Measurements from ENCODE around the gene KLF6.

The KLF6 gene

DNA sequence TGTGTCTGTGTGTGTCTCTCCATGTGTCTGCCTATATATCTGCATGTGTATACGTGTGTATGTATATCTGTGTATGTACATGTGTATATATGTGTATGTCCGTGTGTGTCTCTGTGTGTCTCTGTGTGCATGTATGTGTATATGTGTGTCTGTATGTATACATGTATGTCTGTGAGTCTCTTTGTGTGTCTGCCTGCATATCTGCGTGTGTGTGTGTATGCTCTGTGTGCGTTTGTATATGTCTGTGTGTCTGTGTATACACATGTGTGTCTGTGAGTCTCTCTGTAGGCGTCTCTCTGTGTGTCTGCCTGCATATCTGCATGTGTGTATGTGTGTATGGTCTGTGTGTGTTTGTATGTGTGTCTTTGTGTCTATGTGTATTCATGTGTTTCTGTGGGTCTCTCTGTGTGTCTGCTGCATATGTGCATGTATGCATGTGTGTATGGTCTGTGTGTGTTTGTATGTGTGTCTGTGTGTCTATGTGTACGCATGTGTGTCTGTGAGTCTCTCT lies 23.7 kb upstream of the KLF6 start:
- DNase-seq, result no peak

DNA sequence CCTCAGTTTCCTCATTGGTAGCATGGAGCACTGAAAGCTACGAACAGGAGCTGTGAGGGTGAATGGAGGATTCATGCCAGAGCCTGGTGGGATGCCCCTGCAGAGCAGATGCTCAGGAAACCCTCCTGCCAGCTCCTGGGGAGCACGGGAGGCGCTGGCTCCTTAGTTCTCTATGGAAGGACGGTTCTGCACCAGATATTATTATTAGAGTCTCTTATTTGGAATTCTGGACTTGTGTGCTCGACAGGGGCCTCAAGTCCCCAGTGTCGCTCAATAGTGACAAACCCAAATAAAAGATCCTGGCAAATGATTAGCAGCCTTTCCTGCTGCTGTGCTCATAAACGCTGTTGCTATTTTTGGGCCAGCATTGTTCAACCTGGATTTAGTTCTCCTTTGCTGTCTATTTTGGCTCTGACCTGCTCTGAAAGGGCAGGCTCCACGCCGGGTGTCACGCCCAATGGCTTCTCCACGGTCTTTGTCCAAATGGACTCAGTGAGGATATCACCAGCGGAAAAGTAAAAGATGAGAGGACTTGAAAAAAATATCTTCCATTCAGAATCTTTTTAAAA lies 23.0 kb upstream of the KLF6 start:
- no peak for DNase-seq

DNA sequence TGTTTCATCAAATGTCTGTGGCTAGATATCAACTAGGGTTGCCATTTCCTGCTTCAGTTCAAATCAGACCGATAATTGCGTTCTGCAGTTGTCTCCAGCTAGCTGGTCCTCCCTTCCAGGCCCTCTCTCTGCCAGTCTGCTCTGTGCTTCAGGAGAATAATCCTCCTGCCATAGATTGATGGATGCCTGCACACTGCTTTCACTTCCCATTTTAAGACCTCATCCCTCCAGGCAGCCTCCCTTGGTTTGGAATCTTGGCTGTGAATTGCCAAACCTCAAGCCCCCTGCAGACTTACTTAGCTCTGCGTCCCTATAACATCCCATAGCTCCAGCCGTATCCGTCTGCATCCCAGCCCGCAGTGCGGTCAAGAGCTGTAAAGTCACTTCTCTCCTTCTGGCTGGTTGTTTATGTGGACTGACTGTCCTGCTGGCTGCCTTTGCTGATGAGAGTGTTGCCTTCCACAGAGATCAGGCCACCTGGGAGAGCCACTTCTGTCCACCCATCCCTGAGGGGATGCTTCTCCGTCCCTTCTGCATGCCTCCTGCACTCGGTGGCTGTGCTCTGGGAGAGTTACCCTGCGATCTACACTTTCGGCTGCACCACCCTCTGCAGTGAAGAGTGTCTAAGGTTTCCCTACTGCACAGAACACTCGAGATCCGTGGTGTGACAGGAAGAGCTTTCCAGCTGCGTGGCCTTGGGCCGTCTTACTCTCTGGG lies 22.4 kb upstream of the KLF6 start:
- no peak for DNase-seq

DNA sequence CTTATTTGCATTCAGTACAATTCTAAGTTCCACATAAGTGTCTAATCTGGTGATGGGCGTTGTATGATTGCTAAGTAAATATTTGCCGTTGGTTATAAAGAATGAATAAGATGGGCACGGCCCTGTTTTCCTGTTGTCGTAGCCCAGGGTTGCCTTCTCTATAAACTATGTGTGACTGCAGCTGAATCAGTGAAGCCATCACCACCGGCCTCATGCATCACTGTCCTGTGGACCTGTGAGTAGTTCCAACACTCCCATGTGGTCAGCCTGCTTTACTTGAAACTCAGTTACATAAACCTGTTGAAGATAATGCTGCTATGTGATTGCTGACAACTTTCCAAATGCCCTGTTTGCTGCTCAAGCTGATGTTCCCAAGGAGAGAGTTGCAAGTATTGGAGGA lies 21.6 kb upstream of the KLF6 start:
- DNase-seq, result no peak

DNA sequence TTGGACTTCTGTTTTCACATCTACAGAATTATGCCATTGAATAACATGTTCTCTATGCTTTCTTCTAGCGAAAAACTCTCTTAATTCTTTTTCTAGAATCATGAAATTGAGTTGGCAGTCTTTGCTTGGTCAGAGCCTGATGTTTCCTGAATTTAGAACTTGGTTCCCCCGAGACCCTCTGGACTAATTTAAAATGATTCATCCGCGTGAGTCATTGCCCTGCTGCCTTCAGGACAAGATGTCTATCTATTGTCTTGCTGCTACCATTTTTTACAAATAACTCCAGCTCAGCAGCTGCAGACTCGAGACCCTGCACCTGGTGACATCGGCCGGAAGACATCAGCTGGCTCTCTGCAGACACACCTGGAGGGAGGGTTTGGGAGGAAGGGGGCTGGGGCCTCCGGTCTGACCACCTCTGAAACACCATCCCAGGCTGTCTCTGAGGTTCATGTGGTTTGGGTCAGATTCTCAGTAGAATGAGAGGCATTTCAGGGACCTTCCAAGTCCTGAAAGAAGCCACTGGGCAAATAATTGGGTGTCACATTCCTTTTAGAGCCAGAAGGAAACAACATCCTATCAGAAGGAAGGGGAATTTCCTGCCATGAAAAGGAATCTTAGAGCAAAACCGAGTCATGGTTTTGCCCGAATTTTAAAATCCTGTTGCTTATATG lies 20.9 kb upstream of the KLF6 start:
- peak in 2 of 4 experiments; percentile 38 to 43 for DNase-seq

DNA sequence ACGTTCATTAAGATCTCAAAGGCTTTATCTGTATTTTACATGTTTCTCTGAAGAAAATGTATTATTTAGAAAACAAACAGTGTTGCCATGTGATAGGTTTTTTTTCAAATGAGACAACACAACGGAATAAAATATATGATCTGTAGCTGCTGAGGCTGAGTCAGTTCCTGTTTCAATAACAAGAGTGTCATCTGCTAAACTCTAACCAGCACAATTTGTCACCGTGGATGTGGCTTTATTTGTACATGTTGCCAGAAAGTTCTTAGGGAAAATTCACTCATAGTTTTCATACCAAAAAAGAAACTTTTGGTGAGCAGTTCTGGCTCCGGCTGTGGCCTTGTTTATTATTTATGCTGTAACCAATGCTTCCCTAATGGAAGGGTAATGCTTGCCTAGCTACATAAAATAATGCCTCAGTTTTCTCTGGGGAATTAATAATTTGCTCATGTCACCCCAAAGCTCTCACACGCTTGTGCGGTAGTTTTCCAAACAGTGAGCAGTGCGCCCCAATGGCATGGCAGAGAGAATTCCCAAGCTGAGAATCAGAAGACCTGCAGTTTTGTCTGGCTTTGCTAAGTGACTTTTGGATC lies 20.3 kb upstream of the KLF6 start:
- DNase-seq, result peak in 3 of 4 experiments; percentile 20 to 31 (median 23)

DNA sequence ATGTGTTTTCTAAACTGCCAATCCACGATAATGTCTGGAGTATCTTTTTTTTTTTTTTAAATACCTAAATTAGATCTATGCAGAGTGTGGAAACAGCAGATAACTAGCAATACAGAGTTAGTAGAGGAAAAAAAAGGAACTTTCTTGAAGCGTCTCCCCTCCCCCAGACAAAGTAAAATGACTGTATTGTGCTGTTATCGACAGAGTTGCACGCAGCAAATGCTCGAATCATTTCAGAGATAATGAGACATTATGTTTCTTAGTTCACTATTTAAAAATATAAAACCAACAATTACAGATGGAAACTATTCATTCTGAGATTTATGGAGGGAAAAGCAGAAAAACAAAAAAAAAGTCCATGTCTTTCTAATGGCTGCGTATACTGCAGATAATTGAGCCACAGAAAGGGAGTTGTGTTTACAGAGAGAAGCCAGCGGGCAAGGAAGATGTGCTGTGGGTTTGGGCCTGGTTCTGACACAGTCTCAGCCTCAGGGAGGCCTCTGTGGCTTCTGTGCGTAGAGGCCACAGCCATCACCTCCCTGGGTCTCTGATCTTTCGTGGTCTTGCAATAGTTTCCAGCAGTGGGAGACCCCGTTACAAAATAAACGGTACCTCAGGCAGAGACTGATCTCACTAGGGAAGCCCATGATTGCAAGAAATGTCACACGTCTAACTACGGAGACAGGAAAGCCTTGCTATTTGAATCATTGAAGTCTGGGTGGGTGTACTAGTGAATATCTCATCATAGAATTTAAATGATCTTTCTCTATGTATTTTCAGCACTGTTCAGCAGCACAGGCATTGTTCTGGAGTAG lies 19.1 kb upstream of the KLF6 start:
- DNase-seq, result peak in 1 of 4 experiments; percentile 25

DNA sequence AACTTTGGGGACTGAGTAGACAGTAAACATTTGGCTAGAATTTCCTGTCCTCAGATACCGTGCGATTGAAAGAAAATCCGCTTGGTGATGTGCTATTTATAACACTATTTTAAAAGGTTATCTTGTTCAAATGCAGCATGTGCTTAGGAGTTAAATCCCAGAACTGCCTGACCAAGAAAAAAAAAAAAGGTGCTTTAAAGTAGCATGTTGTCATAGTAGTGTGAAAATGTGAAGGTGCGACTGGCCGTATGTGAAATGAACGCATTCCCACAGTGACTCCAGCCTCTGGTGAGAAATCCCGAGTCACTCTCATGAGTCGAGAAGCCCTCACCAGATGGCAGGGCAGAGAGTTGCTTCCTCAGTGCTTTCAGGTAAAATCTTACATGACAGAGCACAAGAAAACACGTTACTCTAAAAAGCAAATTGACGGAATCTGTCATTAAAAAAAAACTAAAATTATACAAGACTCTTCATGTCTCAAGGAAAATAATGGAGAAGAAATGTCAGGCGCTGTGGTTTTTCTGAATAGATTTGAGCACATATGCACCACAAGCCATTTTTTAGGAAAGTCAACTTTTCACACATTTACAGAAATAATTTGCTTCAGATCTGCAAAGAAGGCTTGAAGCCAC lies 18.4 kb upstream of the KLF6 start:
- no peak for DNase-seq

DNA sequence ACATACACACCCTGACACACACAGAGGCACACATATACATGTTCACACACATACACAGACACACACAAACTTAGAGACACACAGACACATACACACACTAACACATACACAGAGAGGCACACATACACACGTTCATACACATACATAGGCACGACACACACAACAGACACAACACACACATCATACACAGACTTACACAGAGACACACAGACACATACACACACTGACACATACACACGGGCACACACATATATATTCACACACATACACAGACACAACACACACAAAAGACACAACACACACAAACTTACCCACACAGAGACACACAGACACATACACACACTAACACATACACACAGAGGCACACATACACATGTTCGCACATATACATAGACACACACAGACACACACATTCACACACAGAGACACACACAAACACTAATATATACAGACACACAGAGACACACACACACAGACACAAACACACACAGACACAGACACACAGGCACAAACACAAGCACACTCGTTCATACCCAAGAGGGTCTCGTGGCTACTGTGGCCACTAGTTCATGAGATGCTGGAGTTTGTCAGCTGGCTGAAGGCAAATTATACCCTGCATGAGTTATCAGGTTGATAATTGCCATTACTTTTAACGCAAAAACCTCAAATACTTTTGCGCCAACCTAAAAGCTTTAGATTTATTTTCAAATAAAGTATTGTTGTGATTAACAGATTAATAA lies 17.7 kb upstream of the KLF6 start:
- DNase-seq, result no peak

DNA sequence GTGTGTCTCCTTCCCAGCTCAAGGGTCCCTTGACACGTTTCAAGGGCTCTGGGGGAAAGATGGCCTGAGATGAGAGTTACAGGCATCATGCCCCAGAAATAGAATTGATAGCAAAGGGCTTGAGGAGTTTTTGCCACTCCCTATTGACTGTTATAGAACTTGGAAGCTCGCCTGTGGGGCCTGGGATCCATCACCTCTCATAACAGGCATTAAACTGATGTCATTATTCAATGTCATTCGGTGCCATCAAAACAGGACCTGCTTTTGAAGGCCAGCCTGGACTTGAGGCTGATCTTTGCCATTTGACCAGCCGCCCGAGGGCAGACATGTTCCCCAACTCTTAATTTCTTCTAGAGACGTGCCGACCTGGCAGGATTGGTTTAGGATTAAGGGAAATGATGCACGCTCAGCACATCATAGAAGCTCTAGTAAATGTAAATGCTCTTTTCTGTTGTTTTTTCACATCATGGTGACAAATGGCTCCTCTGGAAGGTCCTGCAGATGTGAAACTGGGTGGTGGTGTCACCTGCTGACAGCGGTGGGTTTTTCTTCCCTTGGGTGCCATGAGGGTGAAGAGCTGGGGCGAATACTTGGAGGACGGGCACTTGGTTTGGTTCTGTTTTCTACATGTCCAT lies 16.7 kb upstream of the KLF6 start:
- DNase-seq, result no peak

DNA sequence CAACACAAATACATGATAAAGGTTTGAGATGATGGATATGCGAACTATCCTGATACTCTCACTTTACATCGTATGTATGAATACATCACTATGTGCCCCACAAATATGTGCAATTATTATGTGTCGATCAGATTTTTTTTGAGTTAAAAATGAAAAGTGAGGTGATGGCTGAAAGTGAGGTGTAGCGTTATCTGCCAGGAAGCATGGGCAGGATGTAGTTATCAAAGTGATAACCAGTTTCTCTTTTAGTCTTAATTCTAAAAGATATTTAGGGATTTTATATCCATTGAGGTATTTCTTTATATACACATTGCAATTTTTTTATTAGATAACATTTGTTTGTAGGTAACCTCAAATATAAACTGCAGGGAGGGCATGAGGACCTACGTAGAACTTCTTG lies 15.6 kb upstream of the KLF6 start:
- DNase-seq, result no peak

DNA sequence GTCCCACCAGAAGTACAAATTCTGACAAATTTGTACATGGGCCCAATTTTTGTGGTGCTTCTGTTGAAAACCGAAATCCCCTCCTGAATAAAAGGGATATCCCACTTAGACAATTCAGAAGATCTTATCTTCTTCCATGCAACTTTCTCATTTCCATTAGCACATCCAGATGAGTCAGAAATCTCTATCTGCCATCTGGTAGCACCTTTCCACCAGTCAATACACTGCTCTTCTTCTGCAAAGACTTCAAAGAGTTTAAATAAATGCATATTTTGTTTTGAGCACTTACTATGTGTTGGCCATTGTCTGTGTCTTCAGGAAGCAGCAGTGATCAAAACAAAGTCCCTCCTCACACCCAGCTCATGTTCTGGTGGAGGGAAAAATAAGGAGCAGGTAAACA lies 12.7 kb upstream of the KLF6 start:
- no peak for DNase-seq

DNA sequence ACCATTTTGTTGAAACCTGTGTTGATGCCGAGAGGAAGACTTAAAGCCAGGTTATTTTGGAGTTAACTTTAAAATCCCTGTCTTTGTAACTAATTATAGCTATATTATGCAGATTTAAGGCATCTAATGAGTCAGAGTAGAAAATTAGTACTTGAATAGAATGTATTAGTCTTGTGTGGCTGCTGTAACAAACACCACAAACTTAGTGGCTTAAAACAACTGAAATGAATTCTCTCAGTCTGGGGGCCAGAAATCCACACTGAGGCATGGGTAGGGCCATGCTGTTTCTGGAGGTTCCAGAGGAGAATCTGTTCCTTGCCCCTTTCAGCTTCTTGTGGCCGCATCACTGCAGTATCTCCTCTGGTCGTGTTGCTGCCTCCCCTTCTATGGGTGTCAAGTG lies 8.5 kb upstream of the KLF6 start:
- no peak for DNase-seq

DNA sequence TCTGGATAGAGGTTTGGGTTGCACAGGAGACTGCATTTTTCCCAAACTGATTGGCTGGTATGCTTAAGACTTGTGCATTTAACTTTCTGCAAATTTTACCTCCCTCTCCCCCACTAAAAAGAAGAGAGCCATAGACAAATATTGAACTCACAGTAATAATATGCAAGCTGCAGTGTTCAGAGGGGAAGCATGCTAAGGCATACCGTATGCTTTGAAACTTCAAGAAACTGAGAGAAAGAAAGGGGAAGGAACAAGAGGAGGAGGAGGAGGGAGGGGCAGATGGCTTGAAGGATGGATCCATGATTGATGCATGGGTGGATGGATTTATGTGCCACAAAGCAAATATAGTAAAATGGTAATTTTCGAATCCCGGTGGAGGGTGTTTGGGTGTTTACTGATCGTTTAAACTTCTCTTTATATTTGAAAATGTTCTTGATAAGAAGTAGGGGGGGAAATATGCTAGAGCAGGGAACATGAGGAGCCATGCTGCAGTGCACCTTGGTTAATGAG lies 7.8 kb upstream of the KLF6 start:
- no peak for DNase-seq

DNA sequence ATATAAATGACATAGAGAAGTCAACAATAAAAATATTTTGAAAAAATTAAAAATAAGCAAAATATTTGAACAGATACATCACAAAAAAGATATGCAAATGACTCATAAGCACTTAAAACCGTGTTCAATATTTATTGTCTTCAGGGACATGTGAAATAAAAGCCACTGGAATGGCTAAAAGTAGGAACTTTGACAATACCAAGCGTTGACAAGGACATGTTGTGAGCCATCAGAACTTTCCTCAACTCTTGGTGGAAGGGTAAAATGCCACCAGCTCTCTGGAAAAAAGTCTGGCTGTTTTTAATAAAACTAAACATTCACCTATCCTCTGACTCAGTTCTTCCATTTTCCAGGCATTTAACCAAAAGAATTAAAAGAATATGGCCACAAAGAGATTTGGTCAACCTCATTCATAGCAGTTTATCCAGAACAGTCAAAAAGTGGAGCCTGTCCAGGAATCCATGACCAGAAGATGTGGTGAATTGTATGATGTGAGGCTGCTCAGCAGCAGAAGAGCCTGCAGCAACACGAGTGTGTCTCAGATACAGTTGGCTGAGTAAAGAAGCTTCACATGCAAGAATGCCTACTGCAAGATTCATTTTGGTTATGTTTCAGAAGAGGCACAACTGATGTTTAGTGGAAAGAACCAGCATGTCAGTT lies 7.1 kb upstream of the KLF6 start:
- DNase-seq, result no peak

DNA sequence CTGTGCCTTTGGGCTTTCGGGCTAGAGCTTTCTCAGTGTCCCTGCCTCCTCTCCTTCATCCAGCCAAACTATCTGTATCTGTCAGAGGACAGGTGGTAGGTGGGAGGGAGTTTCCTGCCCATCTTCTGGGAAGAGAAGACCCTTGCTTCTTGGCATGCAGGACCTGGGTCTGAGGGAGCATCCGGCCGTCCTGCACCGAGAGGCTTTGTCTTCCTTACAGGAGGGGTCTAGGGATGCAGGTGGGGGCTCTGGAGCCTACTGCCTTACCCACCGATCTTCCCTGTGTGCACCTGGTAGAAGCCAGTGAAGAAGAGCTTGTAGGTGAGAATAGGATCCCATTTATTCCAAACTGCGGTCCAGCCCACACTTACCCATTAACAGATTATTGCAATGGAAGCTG lies 5.8 kb upstream of the KLF6 start:
- no peak for DNase-seq

DNA sequence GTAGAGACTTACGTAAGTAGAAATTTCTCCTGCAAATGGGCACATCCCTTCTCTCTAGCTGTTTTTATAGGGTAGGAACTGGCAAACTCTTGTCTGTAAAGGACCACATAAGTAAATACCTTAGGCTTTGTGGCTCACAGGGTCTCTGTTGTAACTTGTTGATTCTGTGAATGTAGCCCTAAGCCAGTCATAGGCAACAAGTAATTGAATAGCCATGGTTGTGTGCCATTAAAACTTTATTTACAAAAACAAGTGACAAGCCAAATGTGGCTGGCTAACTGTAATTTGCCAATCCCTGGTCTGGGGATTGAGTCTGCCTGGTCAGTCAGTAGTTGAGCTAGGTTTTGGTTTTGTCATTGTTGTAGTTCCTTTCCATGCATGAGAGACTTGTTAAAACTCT lies 5.3 kb upstream of the KLF6 start:
- no peak for DNase-seq

DNA sequence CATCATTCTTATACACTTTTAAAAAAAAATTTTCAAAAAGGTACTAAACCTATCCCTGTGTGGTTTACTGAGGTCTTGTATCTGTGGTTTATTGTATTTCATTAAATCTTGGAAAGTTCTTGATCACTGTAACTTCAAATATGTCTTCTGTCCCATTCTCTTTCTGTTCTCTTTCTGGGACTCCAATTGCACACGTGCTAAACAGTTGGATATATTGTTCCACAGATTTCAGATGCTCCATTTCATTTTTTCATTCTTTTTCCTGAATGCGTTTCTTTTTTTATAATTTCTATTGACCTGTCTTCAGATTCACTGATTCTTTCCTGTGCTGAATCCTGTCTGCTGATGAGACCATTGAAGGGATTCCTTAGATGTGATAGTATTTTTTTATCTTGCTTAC lies 4.6 kb upstream of the KLF6 start:
- DNase-seq, result no peak

DNA sequence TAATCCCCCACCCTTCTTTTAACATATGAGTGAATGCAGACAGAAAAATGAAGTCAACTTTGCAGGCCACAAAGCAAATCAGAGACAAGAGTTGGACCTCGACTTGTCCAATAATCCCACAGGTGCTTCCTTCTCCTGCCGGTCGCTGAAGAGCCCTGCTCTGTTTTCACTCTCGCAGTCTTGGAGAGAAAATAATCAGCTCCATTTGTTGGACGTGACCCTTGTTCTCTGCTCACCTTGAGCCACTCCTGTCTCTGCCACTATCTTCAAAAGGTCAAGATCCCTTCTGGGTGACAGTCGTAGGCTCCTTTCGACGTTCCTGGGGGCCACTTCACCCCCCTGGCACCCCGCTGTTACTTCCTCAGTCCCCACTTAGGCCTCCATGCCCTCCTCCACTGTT lies 2.8 kb upstream of the KLF6 start:
- DNase-seq, result no peak

DNA sequence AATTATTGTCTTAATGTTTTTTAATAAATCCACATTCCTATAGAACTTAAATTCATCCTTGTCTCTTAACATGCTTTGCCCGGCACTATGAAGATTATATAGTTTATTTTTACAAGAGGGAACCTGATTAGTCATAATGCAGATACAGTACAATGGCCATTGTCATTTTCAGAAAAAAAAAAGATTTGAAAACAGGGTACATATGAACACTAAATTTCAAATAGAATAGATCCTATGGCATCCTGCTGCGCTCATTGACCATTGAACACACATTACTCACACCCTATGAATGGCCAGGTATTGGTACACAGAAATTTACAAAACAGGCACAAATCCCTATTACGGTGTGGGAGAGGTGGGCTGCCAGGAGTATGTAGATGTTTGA lies 2.0 kb upstream of the KLF6 start:
- no peak for DNase-seq
